Fibroblast of lung (primary cell): ENCODE data around the gene CRTAC1. TPM values are rescaled to one million over a fixed set of nuclear protein-coding genes. Genes with fewer than 3 reads are reported as not detected.

ENCODE experiments used
- DNase-seq, 2 donors: peaks; one replicate each; pipeline versions ENCODE4 v3.0.0 to v3.0.0-alpha.2; 2010; ENCODE audit warnings: low read depth in 2 of 2
- H2AFZ ChIP-seq: 2 replicates; pipeline ENCODE4 v1.5.1; 2012; ENCODE audit warnings: low read length, control low read depth, inconsistent platforms
- H3K27ac ChIP-seq: 2 replicates; pipeline ENCODE4 v1.5.1; 2011; ENCODE audit warnings: low read length, control low read depth; ENCODE audit not compliant: insufficient read depth
- H3K27me3 ChIP-seq: 2 replicates; pipeline ENCODE4 v1.5.1; 2011; ENCODE audit warnings: mild to moderate bottlenecking, low read length; ENCODE audit not compliant: control insufficient read depth, insufficient read depth
- H3K36me3 ChIP-seq: 2 replicates; pipeline ENCODE4 v1.5.1; 2011; ENCODE audit warnings: low read length; ENCODE audit not compliant: control insufficient read depth, insufficient read depth
- H3K4me1 ChIP-seq: 2 replicates; pipeline ENCODE4 v1.5.1; 2011; ENCODE audit warnings: low read length; ENCODE audit not compliant: control insufficient read depth, insufficient read depth; ENCODE audit errors: extremely low read depth
- H3K4me2 ChIP-seq: 2 replicates; pipeline ENCODE4 v1.5.1; 2011; ENCODE audit warnings: low read length, control low read depth; ENCODE audit not compliant: insufficient read depth; ENCODE audit errors: extremely low read depth
- H3K4me3 ChIP-seq, 4 experiments: fragments of 200-600 bp in 1 of 4; sonication (generic) in 1 of 4; replicated peaks in 1 of 4; 2 replicates each; pipeline ENCODE4 v1.5.1; 2011 to 2016; ENCODE audit warnings: low read length in 4 of 4, low read depth in 3 of 4, mild to moderate bottlenecking in 3 of 4, control low read depth in 2 of 4, inconsistent platforms in 1 of 4, mixed read lengths in 1 of 4; ENCODE audit not compliant: insufficient read depth in 1 of 4; ENCODE audit errors: control extremely low read depth in 1 of 4
- H3K79me2 ChIP-seq: 2 replicates; pipeline ENCODE4 v1.5.1; 2012; ENCODE audit warnings: mild to moderate bottlenecking, low read length, inconsistent platforms; ENCODE audit not compliant: control insufficient read depth, insufficient read depth
- H3K9ac ChIP-seq: 2 replicates; pipeline ENCODE4 v1.5.1; 2011; ENCODE audit warnings: mild to moderate bottlenecking, low read length, control low read depth; ENCODE audit not compliant: insufficient read depth
- H3K9me3 ChIP-seq: 2 replicates; pipeline ENCODE4 v1.5.1; 2012; ENCODE audit warnings: low read depth, low read length; ENCODE audit not compliant: control insufficient read depth, insufficient read depth
- H4K20me1 ChIP-seq: 2 replicates; pipeline ENCODE4 v1.5.1; 2011; ENCODE audit warnings: low read length; ENCODE audit not compliant: control insufficient read depth, insufficient read depth; ENCODE audit errors: extremely low read depth
- CTCF ChIP-seq, 2 donors: IDR thresholded peaks in 1 of 2; conservative IDR thresholded peaks in 1 of 2; 1 replicate in 1 of 2; 2 replicates in 1 of 2; pipeline ENCODE4 v1.5.1; 2011 to 2012; ENCODE audit warnings: low read length in 2 of 2, control low read depth in 1 of 2, inconsistent platforms in 1 of 2, low read depth in 1 of 2, mild to moderate bottlenecking in 1 of 2
- EZH2 ChIP-seq: IDR thresholded peaks from 2 replicates; pipeline ENCODE4 v1.5.1; 2012; ENCODE audit warnings: low read length, control low read depth, mild to moderate bottlenecking; ENCODE audit errors: missing control alignments
- polyA plus RNA-seq, 2 donors: library from polyadenylated mRNA; depleted of rRNA in 1 of 2; stranded (reverse) in 1 of 2; unstranded in 1 of 2; fragments of >200 nt; gene quantifications; 2 replicates each; pipeline ENCODE4 v1.2.1, GENCODE V29; 2011 to 2012; ENCODE audit warnings: missing spikeins in 1 of 2
- total RNA-seq: library from RNA; depleted of rRNA; stranded (reverse); fragments of >200 nt; gene quantifications from 2 replicates; pipeline ENCODE4 v1.2.1, GENCODE V29; 2014

The CRTAC1 gene
- total and polyA plus RNA-seq, 2 donors (not counting 1 experiment from before 2014, with no cell fraction given) = not detected

- Histone ChIP-seq H3K9ac (no peak overlapping the region), H3K4me2 (no peak overlapping the region), H3K27ac (no peak overlapping the region), H3K36me3 (no peaks in the 10 kb centered on the region), H3K4me1 (no peaks in the 10 kb centered on the region), H2AFZ (no peak overlapping the region), H3K4me3 (no peak overlapping the region), H3K27me3 (peaks cover 25% of the 10 kb centered on the region), H4K20me1 (no peaks in the 10 kb centered on the region), H3K9me3 (no peaks in the 10 kb centered on the region), H3K79me2 (no peaks in the 10 kb centered on the region)
- TF ChIP-seq EZH2 (no peak), CTCF (conservative IDR thresholded peaks at IDR 0.05 in 1 of 2, IDR thresholded peaks at IDR 0.05 in 1 of 2; ENCODE audit: low read depth in 1 of 2, low read length in 2 of 2) (no peak)
- no peak for DNase-seq
Observed at GRCh38 chr10:98033515-98033914, 3.1 kb upstream of the CRTAC1 start.

GRCh38 chr10:98031440-98031839 is 1.0 kb upstream of the CRTAC1 start:
- H3K9ac ChIP-seq = no peak overlapping the region
- no peaks in the 10 kb centered on the region for H3K4me1 ChIP-seq
- H3K27me3 ChIP-seq = peaks cover 31% of the 10 kb centered on the region
- no peak for TF ChIP-seq EZH2
- no peak for TF ChIP-seq CTCF (conservative IDR thresholded peaks at IDR 0.05 in 1 of 2, IDR thresholded peaks at IDR 0.05 in 1 of 2; ENCODE audit: low read depth in 1 of 2, low read length in 2 of 2)
- no peak overlapping the region for H2AFZ ChIP-seq
- H3K36me3 ChIP-seq = no peaks in the 10 kb centered on the region
- no peaks in the 10 kb centered on the region for H3K9me3 ChIP-seq
- no peak for DNase-seq
- H3K4me3 ChIP-seq = no peak overlapping the region
- no peaks in the 10 kb centered on the region for H3K79me2 ChIP-seq
- H3K4me2 ChIP-seq = no peak overlapping the region
- no peak overlapping the region for H3K27ac ChIP-seq
- no peaks in the 10 kb centered on the region for H4K20me1 ChIP-seq

GRCh38 chr10:98030991-98031431 is 590 bp upstream of the CRTAC1 start:
- H3K4me1 ChIP-seq = no peaks in the 10 kb centered on the region
- TF ChIP-seq CTCF (conservative IDR thresholded peaks at IDR 0.05 in 1 of 2, IDR thresholded peaks at IDR 0.05 in 1 of 2; ENCODE audit: low read depth in 1 of 2, low read length in 2 of 2) (no peak), EZH2 (peak; percentile 80)
- no peaks in the 10 kb centered on the region for H3K9me3 ChIP-seq
- H4K20me1 ChIP-seq = no peaks in the 10 kb centered on the region
- peaks cover 31% of the 10 kb centered on the region for H3K27me3 ChIP-seq
- no peak overlapping the region for H3K4me2 ChIP-seq
- no peak overlapping the region for H3K9ac ChIP-seq
- no peaks in the 10 kb centered on the region for H3K79me2 ChIP-seq
- peak in 1 of 2 donors; percentile 3 for DNase-seq
- H2AFZ ChIP-seq = no peak overlapping the region
- H3K4me3 ChIP-seq = no peak overlapping the region
- no peaks in the 10 kb centered on the region for H3K36me3 ChIP-seq
- no peak overlapping the region for H3K27ac ChIP-seq
